Esophagus squamous epithelium (tissue), 4 donors: ENCODE data around the gene TNIP1.

ENCODE experiments used
- POLR2A ChIP-seq, 4 donors: fragments of 450-650 bp; IDR thresholded peaks; one replicate each; pipeline ENCODE4 v1.6.1; 2017; ENCODE audit warnings: antibody characterized with exemption in 4 of 4, mild to moderate bottlenecking in 4 of 4, moderate library complexity in 3 of 4
- TF ChIP-seq, protein P1 (sequence below), 6 experiments: fragments of 450-650 bp in 4 of 6; fragments of 200-600 bp in 2 of 6; sonication (generic) in 2 of 6; IDR thresholded peaks; one replicate each; pipeline ENCODE4 v1.5.1; 2016 to 2019; ENCODE audit warnings: antibody characterized with exemption in 6 of 6, mild to moderate bottlenecking in 4 of 6, moderate library complexity in 4 of 6

DNA sequence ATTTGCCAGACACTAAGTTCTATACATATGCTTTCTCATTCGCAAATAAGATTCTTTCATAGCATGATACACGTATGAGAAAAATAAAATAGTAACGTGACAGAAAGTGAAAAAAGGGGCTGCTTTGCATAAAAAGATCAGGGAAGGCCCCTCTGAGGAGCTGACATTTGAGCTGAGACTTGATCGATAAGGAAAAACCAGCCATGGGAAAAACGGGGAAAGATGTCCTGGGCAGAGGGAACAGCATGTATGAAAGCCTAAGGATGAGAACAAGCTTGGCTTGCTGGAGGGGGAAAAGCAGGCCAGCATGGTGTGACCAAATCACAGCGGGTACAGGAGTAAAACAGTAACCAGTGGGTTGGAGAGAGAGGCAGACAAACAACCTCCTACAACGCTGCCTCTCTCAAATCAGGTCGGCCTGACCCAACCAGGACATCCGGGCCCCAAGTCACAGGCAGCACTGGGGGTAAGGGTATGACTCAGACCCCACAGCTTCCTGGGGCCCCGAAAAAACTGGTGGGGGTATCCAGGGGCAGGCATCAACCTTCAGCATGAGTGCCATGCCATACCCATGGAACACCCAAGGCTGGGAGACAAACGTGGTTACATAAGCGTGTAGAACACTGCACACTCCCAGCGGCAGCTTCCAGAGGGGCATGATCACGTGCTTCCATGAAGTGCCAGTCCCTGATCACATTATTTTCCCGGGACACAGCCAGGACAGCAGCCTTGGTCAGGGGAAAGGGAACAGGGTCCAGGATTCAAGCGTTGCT is 2.2 kb downstream of the TNIP1 start:
- TF ChIP-seq POLR2A (IDR thresholded peaks at IDR 0.05), result no peak
- TF ChIP-seq, protein P1, sequence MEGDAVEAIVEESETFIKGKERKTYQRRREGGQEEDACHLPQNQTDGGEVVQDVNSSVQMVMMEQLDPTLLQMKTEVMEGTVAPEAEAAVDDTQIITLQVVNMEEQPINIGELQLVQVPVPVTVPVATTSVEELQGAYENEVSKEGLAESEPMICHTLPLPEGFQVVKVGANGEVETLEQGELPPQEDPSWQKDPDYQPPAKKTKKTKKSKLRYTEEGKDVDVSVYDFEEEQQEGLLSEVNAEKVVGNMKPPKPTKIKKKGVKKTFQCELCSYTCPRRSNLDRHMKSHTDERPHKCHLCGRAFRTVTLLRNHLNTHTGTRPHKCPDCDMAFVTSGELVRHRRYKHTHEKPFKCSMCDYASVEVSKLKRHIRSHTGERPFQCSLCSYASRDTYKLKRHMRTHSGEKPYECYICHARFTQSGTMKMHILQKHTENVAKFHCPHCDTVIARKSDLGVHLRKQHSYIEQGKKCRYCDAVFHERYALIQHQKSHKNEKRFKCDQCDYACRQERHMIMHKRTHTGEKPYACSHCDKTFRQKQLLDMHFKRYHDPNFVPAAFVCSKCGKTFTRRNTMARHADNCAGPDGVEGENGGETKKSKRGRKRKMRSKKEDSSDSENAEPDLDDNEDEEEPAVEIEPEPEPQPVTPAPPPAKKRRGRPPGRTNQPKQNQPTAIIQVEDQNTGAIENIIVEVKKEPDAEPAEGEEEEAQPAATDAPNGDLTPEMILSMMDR (IDR thresholded peaks at IDR 0.05), result no peak
